22Rv1 (cell line): ENCODE results near the gene GGT6.

Source experiments
- H3K27ac ChIP-seq: fragments of 450-650 bp; 2 replicates; pipeline ENCODE4 v1.5.1; 2017
- ZFX ChIP-seq: fragments of 450-650 bp; IDR thresholded peaks from 2 replicates; pipeline ENCODE4 v1.6.1; 2017; ENCODE audit warnings: antibody characterized with exemption, borderline replicate concordance
- TF ChIP-seq, protein P1 (sequence below): fragments of 450-650 bp; IDR thresholded peaks from 2 replicates; pipeline ENCODE4 v1.5.1; 2017; ENCODE audit warnings: mild to moderate bottlenecking

Gene GGT6

DNA sequence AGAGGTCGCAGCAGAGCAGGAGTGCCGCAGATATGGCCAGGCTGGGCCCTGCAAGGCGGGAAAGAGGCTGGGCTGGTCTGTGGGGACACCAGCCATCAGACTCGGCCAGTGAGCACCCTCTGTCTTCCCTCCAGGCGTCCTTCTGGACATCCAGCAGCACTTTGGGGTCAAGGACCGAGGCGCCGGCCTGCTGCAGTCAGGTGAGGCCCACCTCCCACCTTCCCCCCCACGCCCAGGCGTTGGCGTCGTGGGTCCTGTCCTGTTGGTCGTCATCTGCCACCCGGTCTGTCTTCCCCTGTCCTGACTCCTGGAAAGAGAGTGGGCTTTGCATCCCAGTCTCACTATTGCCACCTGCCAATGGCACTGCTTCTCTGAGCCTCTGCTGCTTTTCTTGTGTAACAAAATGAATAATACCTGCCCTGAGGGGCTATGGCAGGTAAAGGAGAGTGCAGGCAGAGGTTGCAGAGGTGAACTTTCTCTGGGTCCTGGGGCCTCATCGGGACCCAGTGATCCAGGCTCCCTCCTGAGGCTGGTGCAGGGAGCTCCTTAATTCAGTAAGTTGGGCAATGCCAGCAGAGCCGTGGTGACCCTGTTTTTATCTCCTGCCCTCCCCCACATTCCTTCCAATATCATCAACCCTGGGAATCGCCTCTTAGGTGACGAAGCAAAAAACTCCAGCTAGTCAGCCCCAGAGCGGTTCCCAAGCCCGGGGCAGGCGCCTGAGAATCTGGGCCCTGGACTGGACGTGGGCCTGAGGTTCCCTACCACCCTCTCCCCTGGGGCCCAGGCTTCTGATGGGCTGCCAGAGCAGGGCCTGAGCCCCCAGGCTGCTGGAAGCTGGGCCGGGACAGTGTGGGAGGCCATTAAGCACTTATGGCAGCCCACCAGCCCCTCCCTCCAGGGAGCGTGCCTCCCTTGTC, 47.0 kb downstream of the GGT6 start:
- no peak overlapping the region for H3K27ac ChIP-seq
- TF ChIP-seq, protein P1, sequence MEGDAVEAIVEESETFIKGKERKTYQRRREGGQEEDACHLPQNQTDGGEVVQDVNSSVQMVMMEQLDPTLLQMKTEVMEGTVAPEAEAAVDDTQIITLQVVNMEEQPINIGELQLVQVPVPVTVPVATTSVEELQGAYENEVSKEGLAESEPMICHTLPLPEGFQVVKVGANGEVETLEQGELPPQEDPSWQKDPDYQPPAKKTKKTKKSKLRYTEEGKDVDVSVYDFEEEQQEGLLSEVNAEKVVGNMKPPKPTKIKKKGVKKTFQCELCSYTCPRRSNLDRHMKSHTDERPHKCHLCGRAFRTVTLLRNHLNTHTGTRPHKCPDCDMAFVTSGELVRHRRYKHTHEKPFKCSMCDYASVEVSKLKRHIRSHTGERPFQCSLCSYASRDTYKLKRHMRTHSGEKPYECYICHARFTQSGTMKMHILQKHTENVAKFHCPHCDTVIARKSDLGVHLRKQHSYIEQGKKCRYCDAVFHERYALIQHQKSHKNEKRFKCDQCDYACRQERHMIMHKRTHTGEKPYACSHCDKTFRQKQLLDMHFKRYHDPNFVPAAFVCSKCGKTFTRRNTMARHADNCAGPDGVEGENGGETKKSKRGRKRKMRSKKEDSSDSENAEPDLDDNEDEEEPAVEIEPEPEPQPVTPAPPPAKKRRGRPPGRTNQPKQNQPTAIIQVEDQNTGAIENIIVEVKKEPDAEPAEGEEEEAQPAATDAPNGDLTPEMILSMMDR = no peak
- no peak for TF ChIP-seq ZFX

DNA sequence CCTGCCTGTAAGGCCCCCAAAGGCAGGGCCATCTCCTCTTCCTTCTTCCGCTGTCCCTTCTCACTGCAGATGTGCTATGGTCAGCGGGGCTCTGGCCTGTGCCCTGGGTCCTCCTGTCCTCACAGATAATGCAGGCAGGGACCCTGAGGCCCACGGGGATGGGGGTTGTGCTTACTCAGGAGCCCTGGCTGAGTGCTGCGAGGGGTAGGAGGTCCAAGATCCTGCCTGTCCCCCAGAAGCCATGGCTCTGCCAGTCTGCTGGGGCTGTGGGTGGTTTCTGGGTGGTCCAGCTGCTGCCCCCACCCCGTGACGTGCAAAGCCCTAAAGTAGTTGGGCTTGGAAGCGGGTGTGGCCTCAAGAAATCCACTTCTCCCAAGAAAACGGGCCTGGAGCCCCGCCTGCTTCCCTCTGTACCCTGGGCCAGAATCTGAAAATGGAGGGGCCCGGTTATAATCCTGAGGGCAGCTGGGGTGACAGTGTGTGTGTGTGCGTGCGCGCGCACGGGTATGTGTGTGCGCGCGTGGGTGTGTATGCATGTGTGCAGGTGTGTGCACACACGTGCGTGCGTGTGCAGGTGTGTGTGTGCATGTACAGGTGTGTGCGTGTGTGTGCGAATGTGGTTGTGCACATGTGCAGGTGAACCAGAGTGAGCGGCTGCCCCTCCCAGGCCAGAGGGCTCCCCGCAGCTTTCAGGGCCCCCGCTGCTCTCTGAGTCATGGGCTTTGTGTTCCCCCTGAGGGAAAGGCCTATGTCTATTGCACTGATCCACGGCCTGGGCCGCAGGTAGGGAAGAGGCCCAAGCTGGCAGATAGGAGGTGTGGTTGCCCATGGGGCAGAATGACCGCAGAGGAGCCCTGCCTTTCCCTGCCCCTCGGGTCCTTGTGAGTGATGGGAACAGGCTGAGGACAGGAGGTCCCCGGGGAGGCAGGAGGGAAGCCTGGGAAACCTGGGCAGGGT, 47.9 kb downstream of the GGT6 start:
- TF ChIP-seq ZFX = no peak
- TF ChIP-seq, protein P1 = no peak
- H3K27ac ChIP-seq = no peak overlapping the region

DNA sequence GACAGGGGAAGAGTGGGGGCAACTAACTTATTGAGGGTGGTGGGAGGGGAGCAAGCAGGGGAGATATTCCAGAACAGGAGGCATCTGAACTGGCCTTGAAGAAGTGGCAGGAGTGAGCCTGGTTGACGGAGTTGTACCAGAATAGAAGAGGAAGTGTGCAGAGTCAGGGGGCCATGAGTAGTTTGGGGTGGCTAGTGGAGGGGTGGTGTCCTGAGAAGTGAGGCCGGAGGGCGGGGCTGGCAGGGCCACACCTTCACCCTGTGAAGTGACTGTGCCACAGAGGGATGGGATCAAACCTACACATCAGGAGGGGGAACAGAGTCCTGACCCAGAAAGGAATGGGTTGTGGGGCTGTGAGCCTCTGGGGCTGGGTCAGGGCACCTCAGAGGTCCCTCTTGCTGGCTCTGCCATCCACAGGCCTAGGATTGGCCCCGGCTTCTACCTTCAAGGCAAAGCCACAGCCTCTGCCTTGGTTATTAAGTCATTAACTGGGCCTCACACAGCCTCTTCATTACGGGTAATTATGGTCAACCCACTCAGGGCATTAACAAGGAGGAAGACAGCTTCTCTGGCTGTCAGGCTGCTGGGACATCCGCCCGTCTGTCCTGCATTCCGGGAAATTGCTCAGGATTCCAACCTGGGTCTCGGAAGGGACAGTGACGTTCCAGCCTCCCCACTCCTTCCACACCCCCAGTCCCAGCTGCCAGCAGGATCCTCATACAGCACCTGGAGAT, 49.0 kb downstream of the GGT6 start:
- no peak overlapping the region for H3K27ac ChIP-seq
- TF ChIP-seq, protein P1 = no peak
- TF ChIP-seq ZFX = no peak

DNA sequence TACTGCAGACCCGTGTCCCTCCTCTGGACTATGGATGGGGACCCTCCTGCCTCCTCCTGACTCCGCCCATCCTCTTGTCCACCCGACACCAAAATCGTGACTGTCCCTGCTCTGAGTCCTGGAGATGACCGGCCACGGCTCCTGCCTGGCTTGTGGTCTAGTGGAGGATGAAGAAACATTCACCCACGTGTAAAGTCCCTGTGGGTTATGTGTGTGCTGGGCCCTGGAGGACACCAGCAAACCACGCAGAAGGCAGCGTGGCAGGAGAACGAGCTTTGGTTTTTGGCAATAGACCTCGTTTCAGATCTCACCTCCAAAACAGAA, 49.8 kb downstream of the GGT6 start:
- TF ChIP-seq ZFX = no peak
- H3K27ac ChIP-seq = no peak overlapping the region

DNA sequence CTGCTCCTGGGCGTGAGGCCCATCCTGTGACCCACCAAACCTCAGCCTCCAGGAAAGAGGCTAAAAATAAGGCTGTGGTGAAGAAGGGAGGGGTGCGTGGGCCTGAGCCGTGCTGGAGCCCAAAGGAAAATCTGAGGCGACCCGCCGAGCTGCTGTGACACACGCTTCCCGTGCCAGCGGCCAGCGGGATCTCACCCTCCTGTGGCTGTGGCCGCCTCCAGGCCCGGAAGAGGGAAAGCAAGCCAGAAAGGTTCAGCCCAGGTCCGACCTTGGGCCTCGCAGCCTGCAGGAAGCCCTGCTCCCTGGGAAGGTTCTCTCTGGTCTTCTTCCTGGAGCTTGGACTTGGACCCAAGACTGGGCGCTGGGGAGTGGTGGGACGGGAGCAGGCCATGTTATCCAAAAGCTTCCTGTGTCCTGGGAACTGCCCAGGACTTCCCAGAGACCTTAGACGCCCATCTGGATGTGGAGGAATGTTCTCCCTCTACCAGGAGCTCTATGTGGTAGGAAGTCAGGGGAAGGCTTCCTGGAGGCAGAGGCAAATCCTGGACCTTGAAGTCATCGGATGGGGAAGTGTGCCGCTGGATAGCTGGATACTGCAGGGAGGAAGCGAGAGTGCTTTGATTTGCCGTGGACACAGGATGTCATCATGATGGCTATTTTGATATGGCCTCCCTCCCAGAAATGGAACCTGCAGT, 50.3 kb downstream of the GGT6 start:
- TF ChIP-seq, protein P1 = no peak
- no peak for TF ChIP-seq ZFX
- H3K27ac ChIP-seq = no peak overlapping the region

DNA sequence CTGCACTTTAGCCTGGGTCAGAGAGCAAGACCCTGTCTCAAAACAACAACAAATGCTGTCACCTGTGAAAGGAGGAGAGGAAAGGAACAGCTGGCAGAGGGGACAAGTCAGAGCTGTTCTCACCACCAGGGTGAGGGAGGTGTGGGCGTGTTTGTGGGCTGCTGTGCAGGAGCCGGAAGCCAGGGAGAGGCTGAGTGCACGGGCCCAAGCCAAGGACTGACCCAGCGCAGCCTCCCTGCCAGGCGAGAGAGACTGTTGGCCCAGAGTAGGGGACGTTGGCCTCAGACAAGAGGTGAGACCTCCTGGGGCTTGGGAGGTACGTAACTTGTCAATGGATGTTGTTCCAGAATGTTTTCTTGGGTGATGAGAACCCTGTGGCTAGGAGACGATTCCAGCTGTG, 51.0 kb downstream of the GGT6 start:
- no peak overlapping the region for H3K27ac ChIP-seq
- no peak for TF ChIP-seq ZFX
- TF ChIP-seq, protein P1 = no peak

DNA sequence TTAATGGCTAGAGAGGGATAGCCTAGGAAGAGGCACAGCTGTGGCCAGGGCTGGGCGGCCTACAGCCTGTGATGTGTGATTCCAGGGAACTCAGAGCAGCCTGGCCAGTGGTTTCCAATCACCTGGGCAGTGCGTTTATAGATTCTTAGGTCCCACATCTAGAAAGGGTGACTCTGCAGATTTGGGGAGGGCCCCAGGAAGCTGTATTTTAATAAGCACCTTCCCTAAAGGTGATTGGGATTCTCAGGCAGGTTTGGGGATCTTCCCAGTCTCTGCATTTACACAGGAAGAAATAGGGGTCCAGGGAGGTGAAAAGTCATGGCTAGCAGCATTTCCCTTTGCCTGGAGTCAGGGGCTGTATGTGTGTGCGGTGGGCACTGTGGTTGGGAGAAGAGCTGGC, 52.2 kb downstream of the GGT6 start:
- H3K27ac ChIP-seq = no peak overlapping the region
- TF ChIP-seq, protein P1 = no peak
- no peak for TF ChIP-seq ZFX
